ENCODE data around the gene SLC4A1AP. TPM values are rescaled to one million over a fixed set of nuclear protein-coding genes. Genes with fewer than 3 reads are reported as not detected.

Gene SLC4A1AP
- total RNA-seq, 4 donors from 2014 or later = 9.0 to 21.1 (median 16.1) TPM

GRCh38 chr2:27705851-27706622 lies 42.3 kb downstream of the SLC4A1AP start:
- intact Hi-C loops (cut with DNase I; ENCODE audit: low total_unique reads) (no loop called here), in situ Hi-C loops (cut with MboI; ENCODE audit: low pct_ligation_motif_present in 1 of 4, low pct_unique_long_range_greater_than_20kb in 1 of 4, low sequenced_read_pairs in 3 of 4) (no loop called here)
- no peaks in the 10 kb centered on the region for H3K36me3 ChIP-seq
- peak overlapping the region; percentile 58 to 79 (median 72) for H3K27ac ChIP-seq
- H3K9me3 ChIP-seq = no peaks in the 10 kb centered on the region
- peaks cover 0 to 17% (median 15%) of the 10 kb centered on the region in 4 donors for H3K4me1 ChIP-seq
- peak; percentile 63 for DNase-seq
- H3K4me3 ChIP-seq = no peak overlapping the region
- 22 to 40% methylated on average over 3 to 4 of the region's 4 CpGs for WGBS, 2 donors (ENCODE audit: low coverage in 1 of 2)
- TF ChIP-seq CTCF (IDR thresholded peaks at IDR 0.05) (no peak), POLR2A (IDR thresholded peaks at IDR 0.05) (no peak), EP300 (IDR thresholded peaks at IDR 0.05; ENCODE audit: low read depth) (peak; percentile 67), POLR2AphosphoS5 (IDR thresholded peaks at IDR 0.05) (peak; percentile 40 to 62 (median 56))
- no peaks in the 10 kb centered on the region for H3K27me3 ChIP-seq

DNA sequence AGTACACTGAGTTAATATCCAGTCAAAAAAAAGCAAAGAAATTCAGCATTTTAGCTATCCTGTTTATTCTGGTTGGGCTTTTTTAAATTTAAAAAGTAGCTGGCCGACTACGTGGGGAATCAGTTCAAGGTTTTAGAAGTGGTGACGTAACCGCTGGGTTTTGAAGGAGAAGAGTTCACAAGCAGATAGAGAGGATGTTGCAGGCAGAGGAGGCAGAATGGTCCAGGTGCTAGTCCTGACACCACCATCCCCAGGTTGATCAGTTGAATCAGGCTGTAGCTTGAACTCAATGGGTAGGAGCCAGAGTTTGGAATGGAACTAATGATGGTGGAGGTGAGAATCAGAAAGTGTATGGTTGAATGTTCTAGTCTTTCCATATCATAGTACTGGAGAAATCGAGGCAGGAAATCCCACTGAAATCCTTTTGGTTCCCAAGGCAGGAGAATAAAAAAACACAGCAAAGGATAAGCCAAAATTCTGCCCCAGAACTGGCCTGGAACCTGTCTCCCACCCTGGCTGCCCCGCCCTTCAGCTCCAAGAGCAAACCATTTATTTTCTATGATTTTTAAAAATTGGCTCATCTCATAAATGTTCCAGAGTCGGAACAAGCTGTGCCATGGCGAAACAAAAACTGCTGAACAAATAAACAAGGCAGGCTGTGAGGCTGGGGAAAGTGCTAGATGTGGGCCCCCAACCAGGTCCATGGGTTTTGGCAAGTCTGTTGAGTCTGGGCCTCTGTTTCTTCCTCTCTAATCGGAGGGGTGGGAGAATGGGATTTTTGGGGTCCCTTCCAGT lies 44.0 kb downstream of the SLC4A1AP start:
- no peaks in the 10 kb centered on the region for H3K27me3 ChIP-seq
- peaks cover 0 to 17% (median 15%) of the 10 kb centered on the region in 4 donors for H3K4me1 ChIP-seq
- H3K4me3 ChIP-seq = no peak overlapping the region
- intact Hi-C loops (cut with DNase I; ENCODE audit: low total_unique reads) = no loop called here
- in situ Hi-C loops (cut with MboI; ENCODE audit: low pct_ligation_motif_present in 1 of 4, low pct_unique_long_range_greater_than_20kb in 1 of 4, low sequenced_read_pairs in 3 of 4) = no loop called here
- DNase-seq = no peak
- H3K27ac ChIP-seq = peak overlapping the region in 1 of 4 donors; percentile 58
- no peaks in the 10 kb centered on the region for H3K9me3 ChIP-seq
- TF ChIP-seq POLR2AphosphoS5 (IDR thresholded peaks at IDR 0.05) (no peak), EP300 (IDR thresholded peaks at IDR 0.05; ENCODE audit: low read depth) (no peak), POLR2A (IDR thresholded peaks at IDR 0.05) (no peak), CTCF (IDR thresholded peaks at IDR 0.05) (no peak)
- WGBS, 2 donors (ENCODE audit: low coverage in 1 of 2) = 87 to 97% methylated on average over 6 to 9 of the region's 9 CpGs
- H3K36me3 ChIP-seq = no peaks in the 10 kb centered on the region

- Histone ChIP-seq H3K4me1 (peaks cover 0 to 17% (median 15%) of the 10 kb centered on the region in 4 donors), H3K9me3 (no peaks in the 10 kb centered on the region), H3K4me3 (no peak overlapping the region), H3K36me3 (no peaks in the 10 kb centered on the region), H3K27ac (peak overlapping the region in 1 of 4 donors; percentile 18), H3K27me3 (no peaks in the 10 kb centered on the region)
- TF ChIP-seq CTCF (IDR thresholded peaks at IDR 0.05) = no peak
- in situ Hi-C loops (cut with MboI; ENCODE audit: low pct_ligation_motif_present in 1 of 4, low pct_unique_long_range_greater_than_20kb in 1 of 4, low sequenced_read_pairs in 3 of 4) (no loop called here), intact Hi-C loops (cut with DNase I; ENCODE audit: low total_unique reads) (no loop called here)
- DNase-seq = no peak
- 91 to 93% methylated on average over 5 to 7 of the region's 7 CpGs for WGBS, 2 donors (ENCODE audit: low coverage in 1 of 2)
Measured at GRCh38 chr2:27708257-27708654, 44.6 kb downstream of the SLC4A1AP start.

- in situ Hi-C loops (cut with MboI; ENCODE audit: low pct_ligation_motif_present in 1 of 4, low pct_unique_long_range_greater_than_20kb in 1 of 4, low sequenced_read_pairs in 3 of 4) = no loop called here
- H3K27ac ChIP-seq = peak overlapping the region in 1 of 4 donors; percentile 18
- no peak for TF ChIP-seq EP300 (IDR thresholded peaks at IDR 0.05; ENCODE audit: low read depth)
- TF ChIP-seq POLR2AphosphoS5 (IDR thresholded peaks at IDR 0.05) = no peak
- TF ChIP-seq CTCF (IDR thresholded peaks at IDR 0.05) = no peak
- TF ChIP-seq POLR2A (IDR thresholded peaks at IDR 0.05) = no peak
- H3K4me1 ChIP-seq = peaks cover 0 to 17% (median 15%) of the 10 kb centered on the region in 4 donors
- no peak overlapping the region for H3K4me3 ChIP-seq
- no peaks in the 10 kb centered on the region for H3K27me3 ChIP-seq
- DNase-seq = no peak
- H3K9me3 ChIP-seq = no peaks in the 10 kb centered on the region
- no peaks in the 10 kb centered on the region for H3K36me3 ChIP-seq
- WGBS, 2 donors (ENCODE audit: low coverage in 1 of 2) = 75 to 85% methylated on average over 3 of the region's 3 CpGs
- intact Hi-C loops (cut with DNase I; ENCODE audit: low total_unique reads) = no loop called here
Measured at GRCh38 chr2:27708666-27709065, 45.0 kb downstream of the SLC4A1AP start.

Data from transverse colon (tissue), 4 donors.